GM19099 (cell line): ENCODE data around the gene SLC1A4.

Experiments used
- POLR2A ChIP-seq: IDR thresholded peaks from 3 replicates; pipeline ENCODE4 v1.6.1; 2011; ENCODE audit warnings: low read depth; ENCODE audit not compliant: insufficient read length; ENCODE audit errors: extremely low read depth

Gene SLC1A4

GRCh38 chr2:64999754-65000153 is 10.6 kb downstream of the SLC1A4 start:
- TF ChIP-seq POLR2A = no peak

DNA sequence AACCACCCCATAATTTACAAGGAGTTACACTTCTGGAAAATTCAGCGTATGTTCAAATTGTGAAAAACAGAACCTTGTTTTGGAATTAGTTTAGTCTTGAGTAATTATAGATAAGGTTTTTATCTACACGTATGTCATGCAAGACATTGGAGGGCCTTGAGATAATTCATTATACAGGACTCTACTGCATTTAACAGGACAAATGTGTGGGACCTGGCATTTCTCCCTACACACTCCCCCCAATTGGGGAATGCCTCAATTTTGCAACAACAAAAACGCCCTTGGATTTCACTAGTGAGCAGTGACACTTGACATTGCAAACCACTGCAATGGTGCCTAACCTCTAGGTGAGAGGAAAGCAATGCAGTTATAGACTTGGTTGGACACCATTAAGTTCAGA is 11.4 kb downstream of the SLC1A4 start:
- no peak for TF ChIP-seq POLR2A

DNA sequence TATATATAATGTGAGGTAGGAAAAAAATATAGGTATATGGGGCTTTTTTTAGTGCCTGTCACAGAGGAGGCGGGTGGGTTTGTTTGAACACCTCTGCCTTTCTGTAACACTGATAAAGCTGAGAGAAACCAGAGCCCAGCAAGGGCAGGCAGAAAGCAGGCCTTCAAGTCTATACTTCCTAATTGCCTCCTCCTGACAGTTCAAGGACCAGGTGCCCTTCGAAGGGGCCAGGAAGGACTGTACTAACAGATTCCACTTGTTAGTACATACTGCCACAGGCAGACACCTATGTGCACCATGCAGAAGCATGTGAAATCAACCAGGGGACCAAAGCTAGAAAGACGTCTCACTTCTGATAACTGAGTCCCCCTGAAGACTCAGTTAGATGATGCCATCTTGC is 13.8 kb downstream of the SLC1A4 start:
- TF ChIP-seq POLR2A = no peak

GRCh38 chr2:65013776-65014175 is 24.6 kb downstream of the SLC1A4 start:
- no peak for TF ChIP-seq POLR2A

GRCh38 chr2:65015731-65016130 is 26.5 kb downstream of the SLC1A4 start:
- no peak for TF ChIP-seq POLR2A

- TF ChIP-seq POLR2A = no peak
Observed at GRCh38 chr2:65016789-65017188, 27.6 kb downstream of the SLC1A4 start.

DNA sequence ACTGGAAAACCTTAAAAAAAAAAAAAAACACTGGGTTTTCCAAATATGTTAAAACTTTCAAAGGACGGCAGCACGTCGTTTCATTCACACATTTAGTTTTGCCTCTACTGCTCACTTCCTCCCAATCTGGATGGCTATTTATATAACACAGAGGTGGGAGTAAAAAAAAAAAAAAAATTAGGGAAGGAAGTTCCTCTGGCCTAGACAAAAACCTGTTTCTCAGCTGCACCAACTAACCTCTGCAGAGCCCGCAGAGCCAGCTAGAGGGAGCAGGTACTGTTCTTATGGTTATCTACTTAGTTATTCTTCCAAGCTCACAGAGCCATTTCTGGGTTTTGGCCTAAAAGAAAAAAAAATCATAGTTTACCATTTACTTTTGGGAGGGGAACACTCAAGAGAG is 28.1 kb downstream of the SLC1A4 start:
- no peak for TF ChIP-seq POLR2A

GRCh38 chr2:65018141-65018582 is 29.0 kb downstream of the SLC1A4 start:
- no peak for TF ChIP-seq POLR2A

- no peak for TF ChIP-seq POLR2A
Observed at GRCh38 chr2:65019010-65019409, 29.8 kb downstream of the SLC1A4 start.

- TF ChIP-seq POLR2A = no peak
Observed at GRCh38 chr2:65019675-65020195, 30.5 kb downstream of the SLC1A4 start.

DNA sequence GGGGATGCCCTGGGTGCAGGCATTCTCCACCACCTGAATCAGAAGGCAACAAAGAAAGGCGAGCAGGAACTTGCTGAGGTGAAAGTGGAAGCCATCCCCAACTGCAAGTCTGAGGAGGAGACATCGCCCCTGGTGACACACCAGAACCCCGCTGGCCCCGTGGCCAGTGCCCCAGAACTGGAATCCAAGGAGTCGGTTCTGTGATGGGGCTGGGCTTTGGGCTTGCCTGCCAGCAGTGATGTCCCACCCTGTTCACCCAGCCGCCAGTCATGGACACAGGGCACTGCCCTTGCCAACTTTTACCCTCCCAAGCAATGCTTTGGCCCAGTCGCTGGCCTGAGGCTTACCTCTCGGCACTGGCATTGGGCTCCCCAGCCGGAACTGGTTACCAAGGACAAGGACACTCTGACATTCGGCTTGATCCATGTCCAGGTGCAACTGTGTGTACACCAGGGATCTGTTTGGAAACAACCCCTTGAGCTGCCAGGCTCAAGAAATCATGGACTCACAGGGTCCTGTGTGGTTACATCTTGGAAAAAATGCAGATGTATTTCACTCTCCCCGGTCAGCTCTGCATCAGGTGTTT is 31.8 kb downstream of the SLC1A4 start:
- no peak for TF ChIP-seq POLR2A

DNA sequence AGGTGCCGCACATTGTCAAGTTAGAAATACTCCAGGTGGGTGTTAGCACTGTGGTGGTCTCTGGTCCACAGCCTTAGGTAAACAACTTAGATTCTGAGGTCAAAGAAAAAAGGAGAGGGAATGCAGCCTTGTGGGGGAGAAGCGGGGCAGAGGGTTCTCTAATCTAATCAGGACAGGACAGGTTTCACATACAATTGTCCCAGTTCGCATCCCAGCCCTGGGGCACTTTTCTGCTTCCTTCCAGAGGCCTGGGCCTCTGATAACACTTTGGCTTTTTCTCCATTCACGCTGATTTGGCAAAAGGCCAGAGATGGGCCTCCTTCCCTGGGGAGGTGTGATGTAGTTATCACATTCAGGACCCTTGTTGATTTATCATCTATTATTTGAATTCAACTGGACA is 32.5 kb downstream of the SLC1A4 start:
- TF ChIP-seq POLR2A = no peak

- TF ChIP-seq POLR2A = no peak
Observed at GRCh38 chr2:65022189-65022588, 33.0 kb downstream of the SLC1A4 start.

- no peak for TF ChIP-seq POLR2A
Observed at GRCh38 chr2:65023742-65024141, 34.5 kb downstream of the SLC1A4 start.

- TF ChIP-seq POLR2A = no peak
Observed at GRCh38 chr2:65024149-65024829, 35.1 kb downstream of the SLC1A4 start.

- TF ChIP-seq POLR2A = no peak
Observed at GRCh38 chr2:65025453-65026123, 36.4 kb downstream of the SLC1A4 start.
